Measurements from ENCODE around the gene STX11.

The STX11 gene

GRCh38 chr6:144161975-144162374 is 11.7 kb downstream of the STX11 start:
- DNase-seq (ENCODE audit: low read depth), result no peak
- no peak overlapping the region for H3K4me3 ChIP-seq (ENCODE audit: low read depth, low read length)
- no peak for TF ChIP-seq CTCF (IDR thresholded peaks at IDR 0.05; ENCODE audit: control insufficient read depth, extremely low read depth, insufficient read depth)

GRCh38 chr6:144162977-144163376 is 12.7 kb downstream of the STX11 start:
- no peak overlapping the region for H3K4me3 ChIP-seq (ENCODE audit: low read depth, low read length)
- no peak for DNase-seq (ENCODE audit: low read depth)
- no peak for TF ChIP-seq CTCF (IDR thresholded peaks at IDR 0.05; ENCODE audit: control insufficient read depth, extremely low read depth, insufficient read depth)

GRCh38 chr6:144165784-144166183 is 15.5 kb downstream of the STX11 start:
- no peak for DNase-seq (ENCODE audit: low read depth)
- H3K4me3 ChIP-seq (ENCODE audit: low read depth, low read length), result no peak overlapping the region
- no peak for TF ChIP-seq CTCF (IDR thresholded peaks at IDR 0.05; ENCODE audit: control insufficient read depth, extremely low read depth, insufficient read depth)

GRCh38 chr6:144170044-144170443 is 19.7 kb downstream of the STX11 start:
- no peak for DNase-seq (ENCODE audit: low read depth)
- no peak for TF ChIP-seq CTCF (IDR thresholded peaks at IDR 0.05; ENCODE audit: control insufficient read depth, extremely low read depth, insufficient read depth)
- no peak overlapping the region for H3K4me3 ChIP-seq (ENCODE audit: low read depth, low read length)

- no peak for TF ChIP-seq CTCF (IDR thresholded peaks at IDR 0.05; ENCODE audit: control insufficient read depth, extremely low read depth, insufficient read depth)
- peak; percentile 63 for DNase-seq (ENCODE audit: low read depth)
- no peak overlapping the region for H3K4me3 ChIP-seq (ENCODE audit: low read depth, low read length)
These were observed 21.1 kb downstream of the STX11 start for GRCh38 chr6:144171406-144171805.

- TF ChIP-seq CTCF (IDR thresholded peaks at IDR 0.05; ENCODE audit: control insufficient read depth, extremely low read depth, insufficient read depth), result no peak
- H3K4me3 ChIP-seq (ENCODE audit: low read depth, low read length), result no peak overlapping the region
- no peak for DNase-seq (ENCODE audit: low read depth)
These were observed 23.7 kb downstream of the STX11 start for GRCh38 chr6:144174006-144174405.

- H3K4me3 ChIP-seq (ENCODE audit: low read depth, low read length), result no peak overlapping the region
- no peak for DNase-seq (ENCODE audit: low read depth)
- no peak for TF ChIP-seq CTCF (IDR thresholded peaks at IDR 0.05; ENCODE audit: control insufficient read depth, extremely low read depth, insufficient read depth)
These were observed 25.7 kb downstream of the STX11 start for GRCh38 chr6:144176043-144176442.

Measured in LNCaP clone FGC (cell line).